ENCODE results near the gene SERAC1. TPM values are rescaled to one million over a fixed set of nuclear protein-coding genes. Genes with fewer than 3 reads are reported as not detected.
"Not testable (repeated sequence)": the region's sequence is repeated elsewhere in the genome, so short reads cannot be mapped to it uniquely, and the experiment has no call there.

The SERAC1 gene
- total RNA-seq, 4 donors from 2014 or later, result 4.7 to 9.6 (median 6.2) TPM

GRCh38 chr6:158184608-158185007, 16.5 kb upstream of the SERAC1 start:
- Histone ChIP-seq H3K4me3 (no peak overlapping the region), H3K27ac (no peak overlapping the region), H3K36me3 (peaks cover 0 to 58% (median 0%) of the 10 kb centered on the region in 3 donors), H3K27me3 (no peaks in the 10 kb centered on the region), H3K9me3 (no peaks in the 10 kb centered on the region), H3K4me1 (no peaks in the 10 kb centered on the region)
- TF ChIP-seq EP300 (IDR thresholded peaks at IDR 0.05) (no peak), POLR2A (IDR thresholded peaks at IDR 0.05) (no peak), CTCF (IDR thresholded peaks at IDR 0.05) (no peak)
- DNase-seq (ENCODE audit: low spot score in 2 of 2), result no peak

DNA sequence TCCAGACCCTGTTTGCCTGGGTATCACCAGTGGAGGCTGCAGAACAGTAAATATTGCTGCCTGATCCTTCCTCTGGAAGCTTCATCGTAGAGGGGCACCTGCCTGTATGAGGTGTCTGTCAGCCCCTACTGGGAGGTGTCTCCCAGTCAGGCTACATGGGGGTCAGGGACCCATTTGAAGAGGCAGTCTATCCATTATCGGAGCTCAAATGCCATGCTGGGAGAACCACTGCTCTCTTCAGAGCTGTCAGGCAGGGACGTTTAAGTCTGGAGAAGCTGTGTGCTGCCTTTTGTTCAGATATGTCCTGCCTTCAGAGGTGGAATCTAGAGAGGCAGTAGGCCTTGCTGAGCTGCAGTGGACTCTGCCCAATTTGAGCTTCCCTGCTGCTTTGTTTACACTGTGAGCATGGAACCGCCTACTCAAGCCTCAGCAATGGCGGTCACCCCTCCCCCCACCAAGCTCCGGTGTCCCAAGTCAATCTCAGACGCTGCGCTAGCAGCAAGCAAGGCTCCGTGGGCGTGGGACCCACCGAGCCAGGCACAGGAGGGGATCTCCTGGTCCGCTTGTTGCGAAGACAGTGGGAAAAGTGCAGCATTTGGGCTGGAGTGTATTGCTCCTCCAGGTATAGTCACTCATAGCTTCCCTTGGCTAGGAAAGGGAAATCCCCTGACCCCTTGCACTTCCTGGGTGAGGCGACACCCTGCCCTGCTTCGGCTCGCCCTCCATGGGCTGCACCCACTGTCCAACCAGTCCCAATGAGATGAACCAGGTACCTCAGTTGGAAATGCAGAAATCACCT, 15.3 kb upstream of the SERAC1 start:
- not testable (repeated sequence) for H3K4me3 ChIP-seq; H3K27me3 ChIP-seq; H3K9me3 ChIP-seq; DNase-seq (ENCODE audit: low spot score in 2 of 2); H3K27ac ChIP-seq; H3K4me1 ChIP-seq
- 67 to 76% methylated on average over 13 to 16 of the region's 16 CpGs for WGBS, 2 donors
- H3K36me3 ChIP-seq, result peaks cover 0 to 54% (median 0%) of the 10 kb centered on the region in 3 donors

GRCh38 chr6:158177712-158178111, 9.7 kb upstream of the SERAC1 start:
- 95 to 100% methylated on average over 3 of the region's 3 CpGs for WGBS, 2 donors
- not testable (repeated sequence) for H3K27ac ChIP-seq; H3K4me3 ChIP-seq; H3K9me3 ChIP-seq; H3K27me3 ChIP-seq; DNase-seq (ENCODE audit: low spot score in 2 of 2)
- Histone ChIP-seq H3K4me1 (peaks cover 0 to 20% (median 5%) of the 10 kb centered on the region in 4 donors), H3K36me3 (peaks cover 0 to 27% (median 0%) of the 10 kb centered on the region in 3 donors)

GRCh38 chr6:158175111-158175510, 7.0 kb upstream of the SERAC1 start:
- Histone ChIP-seq H3K4me1 (peaks cover 0 to 43% (median 14%) of the 10 kb centered on the region in 4 donors), H3K27ac (peak overlapping the region in 2 of 4 donors; percentile 5 to 80), H3K27me3 (no peaks in the 10 kb centered on the region), H3K36me3 (peaks cover 0 to 14% (median 0%) of the 10 kb centered on the region in 3 donors), H3K9me3 (no peaks in the 10 kb centered on the region), H3K4me3 (no peak overlapping the region)
- TF ChIP-seq CTCF (IDR thresholded peaks at IDR 0.05) (no peak), EP300 (IDR thresholded peaks at IDR 0.05) (no peak), POLR2A (IDR thresholded peaks at IDR 0.05) (no peak)
- DNase-seq (ENCODE audit: low spot score in 2 of 2), result no peak
- WGBS, 2 donors, result 94 to 95% methylated on average over 3 of the region's 3 CpGs

DNA sequence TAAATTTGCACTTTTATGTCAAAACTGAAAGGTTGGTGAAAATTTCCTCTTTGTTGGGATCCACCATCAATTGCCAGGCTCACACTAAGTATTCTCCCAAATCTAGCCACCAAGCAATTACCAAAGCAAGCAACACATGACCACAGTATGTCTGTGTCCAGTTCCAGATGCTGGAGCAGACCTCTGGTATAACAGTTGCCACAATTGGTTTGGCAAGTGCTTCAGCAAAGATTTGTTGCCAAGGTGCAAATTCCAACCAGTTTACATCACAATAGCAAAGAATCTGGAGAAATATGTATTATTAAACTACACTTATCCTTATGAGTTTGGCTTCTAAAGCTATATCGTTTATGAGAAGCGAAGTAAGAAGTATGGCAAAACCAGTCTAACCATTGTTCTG, 6.5 kb upstream of the SERAC1 start:
- H3K27ac ChIP-seq, result peak overlapping the region in 2 of 4 donors; percentile 5 to 80
- H3K4me3 ChIP-seq, result no peak overlapping the region
- WGBS, 2 donors, result 42 to 54% methylated on average over 2 of the region's 2 CpGs
- no peaks in the 10 kb centered on the region for H3K27me3 ChIP-seq
- TF ChIP-seq EP300 (IDR thresholded peaks at IDR 0.05), result no peak
- no peak for TF ChIP-seq POLR2A (IDR thresholded peaks at IDR 0.05)
- no peak for TF ChIP-seq CTCF (IDR thresholded peaks at IDR 0.05)
- peak in 1 of 2 donors; percentile 6 for DNase-seq (ENCODE audit: low spot score in 2 of 2)
- H3K9me3 ChIP-seq, result no peaks in the 10 kb centered on the region
- H3K4me1 ChIP-seq, result peaks cover 0 to 47% (median 18%) of the 10 kb centered on the region in 4 donors
- H3K36me3 ChIP-seq, result peaks cover 0 to 9% (median 0%) of the 10 kb centered on the region in 3 donors

GRCh38 chr6:158174024-158174423, 6.0 kb upstream of the SERAC1 start:
- 75 to 79% methylated on average over 2 of the region's 2 CpGs for WGBS, 2 donors
- no peak for DNase-seq (ENCODE audit: low spot score in 2 of 2)
- peak overlapping the region in 3 of 4 donors; percentile 9 to 80 (median 37) for H3K27ac ChIP-seq
- no peaks in the 10 kb centered on the region for H3K27me3 ChIP-seq
- TF ChIP-seq POLR2A (IDR thresholded peaks at IDR 0.05), result no peak
- TF ChIP-seq EP300 (IDR thresholded peaks at IDR 0.05), result no peak
- no peak for TF ChIP-seq CTCF (IDR thresholded peaks at IDR 0.05)
- no peaks in the 10 kb centered on the region for H3K9me3 ChIP-seq
- peaks cover 0 to 9% (median 0%) of the 10 kb centered on the region in 3 donors for H3K36me3 ChIP-seq
- H3K4me1 ChIP-seq, result peaks cover 0 to 48% (median 18%) of the 10 kb centered on the region in 4 donors
- no peak overlapping the region for H3K4me3 ChIP-seq

Measured in tibial nerve (tissue), 4 donors.